Fibroblast of skin of left quadriceps (primary cell): ENCODE measurements around the gene FNDC3A.

Experiments used
- DNase-seq, 2 experiments: peaks; one replicate each; pipeline ENCODE4 v3.0.0-alpha.2; 2013; ENCODE audit warnings: low read depth in 2 of 2

Gene FNDC3A

GRCh38 chr13:49216334-49216733 lies 240.6 kb downstream of the FNDC3A start:
- DNase-seq, result no peak

- DNase-seq, result no peak
Measured at GRCh38 chr13:49217962-49218492, 242.3 kb downstream of the FNDC3A start.

GRCh38 chr13:49218493-49219051 lies 242.9 kb downstream of the FNDC3A start:
- no peak for DNase-seq

GRCh38 chr13:49219647-49220035 lies 243.9 kb downstream of the FNDC3A start:
- no peak for DNase-seq

- DNase-seq, result no peak
Measured at GRCh38 chr13:49220036-49220855, 244.5 kb downstream of the FNDC3A start, which contains the start of gene MLNR. MLNR (plus strand) TSS chr13:49220338; CDS start chr13:49220338, 0 bp downstream.

- no peak for DNase-seq
Measured at GRCh38 chr13:49220856-49221589, 245.3 kb downstream of the FNDC3A start.

GRCh38 chr13:49221590-49221965 lies 245.9 kb downstream of the FNDC3A start:
- DNase-seq, result no peak

GRCh38 chr13:49225223-49226042 lies 249.7 kb downstream of the FNDC3A start:
- no peak for DNase-seq

GRCh38 chr13:49226613-49227012 lies 250.9 kb downstream of the FNDC3A start:
- no peak for DNase-seq

- no peak for DNase-seq
Measured at GRCh38 chr13:49234741-49235140, 259.0 kb downstream of the FNDC3A start.

- DNase-seq, result no peak
Measured at GRCh38 chr13:49235856-49236431, 260.2 kb downstream of the FNDC3A start.

GRCh38 chr13:49238621-49239020 lies 262.9 kb downstream of the FNDC3A start:
- no peak for DNase-seq

- no peak for DNase-seq
Measured at GRCh38 chr13:49240017-49240416, 264.3 kb downstream of the FNDC3A start.

- DNase-seq, result no peak
Measured at GRCh38 chr13:49241296-49241695, 265.6 kb downstream of the FNDC3A start.

- DNase-seq, result no peak
Measured at GRCh38 chr13:49245101-49245500, 269.4 kb downstream of the FNDC3A start.

GRCh38 chr13:49246850-49247642 lies 271.3 kb downstream of the FNDC3A start:
- no peak for DNase-seq

GRCh38 chr13:49247643-49248621 lies 272.2 kb downstream of the FNDC3A start, which contains the start of gene CDADC1:
CDADC1 (plus strand) TSS chr13:49247925; CDS start chr13:49248038, 113 bp downstream.
- DNase-seq, result peak; percentile 86 to 87

- no peak for DNase-seq
Measured at GRCh38 chr13:49248622-49249002, 272.9 kb downstream of the FNDC3A start.

- no peak for DNase-seq
Measured at GRCh38 chr13:49251326-49251725, 275.6 kb downstream of the FNDC3A start.
